ENCODE data around the gene EFCAB6. TPM values are rescaled to one million over a fixed set of nuclear protein-coding genes. Genes with fewer than 3 reads are reported as not detected.

The EFCAB6 gene
- total RNA-seq, 1 donor from 2014 or later = not detected

DNA sequence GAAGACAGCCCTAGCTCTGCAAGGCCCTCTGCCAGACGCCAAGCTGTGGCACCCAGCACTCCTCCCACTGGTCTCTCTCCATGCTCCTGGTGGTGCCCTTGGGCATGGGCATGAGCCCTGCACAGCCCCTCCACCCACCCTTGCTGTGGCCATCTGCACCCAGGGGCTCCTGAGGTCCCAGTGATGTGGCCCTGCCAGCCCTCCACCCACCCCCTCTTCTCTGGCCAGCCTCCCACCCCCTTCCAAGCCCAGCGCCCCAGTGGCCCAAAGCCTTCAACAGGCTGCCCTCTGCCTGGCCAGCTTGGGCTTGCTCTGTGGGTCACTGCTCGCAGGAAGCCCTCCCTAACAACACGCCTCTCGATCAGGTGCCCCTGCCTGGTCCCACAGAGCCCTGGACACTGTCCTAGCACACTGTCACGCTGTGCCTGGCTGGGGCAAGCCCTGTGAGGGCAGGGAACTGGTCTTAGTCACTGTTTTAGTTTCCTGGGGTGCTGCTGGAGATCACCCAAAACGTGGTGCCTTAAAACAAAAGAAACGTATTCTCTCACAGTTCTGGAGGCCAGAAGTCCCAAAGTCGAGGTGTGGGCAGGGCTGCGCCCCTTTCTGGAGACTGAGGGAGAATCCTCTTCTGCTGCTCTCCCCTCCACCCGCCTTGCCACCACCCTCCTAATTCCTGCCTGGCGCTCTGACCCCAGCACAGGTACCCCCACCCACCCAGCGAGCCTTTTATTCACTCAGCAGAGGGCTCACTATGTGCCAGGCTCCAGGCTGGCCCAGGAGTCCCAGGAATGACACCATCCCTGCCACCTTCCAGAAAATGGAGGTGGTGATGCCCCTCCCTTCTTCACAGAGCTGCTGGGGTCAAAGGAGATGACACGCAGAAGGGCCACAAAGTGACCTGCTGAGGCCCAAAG is 35.5 kb upstream of the EFCAB6 start:
- CTCF ChIA-PET = no interaction called here
- H3K27ac Mint-ChIP-seq = no peak overlapping the region

DNA sequence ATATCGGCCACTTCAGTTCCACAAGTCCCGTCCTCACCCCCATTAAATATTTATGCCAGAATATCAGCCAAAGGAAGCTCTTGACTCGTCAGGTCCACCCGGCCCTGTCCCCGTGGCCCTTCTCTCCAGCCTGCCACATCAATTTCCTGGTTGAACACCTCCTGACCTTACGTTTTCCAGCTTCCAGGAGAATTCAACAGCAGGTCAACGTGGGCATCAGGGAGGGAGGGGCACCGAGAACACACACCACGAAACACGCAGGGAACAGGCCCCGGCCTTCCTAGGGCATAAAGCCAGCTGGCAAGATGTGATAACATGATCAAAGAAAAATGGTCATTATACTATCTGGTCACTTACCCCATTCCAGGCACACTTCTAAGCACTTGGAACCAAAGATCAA is 34.9 kb upstream of the EFCAB6 start:
- ChIA-PET CTCF (no interaction called here), POLR2A (no interaction called here)
- ATAC-seq (ENCODE audit: low read depth) (no peak), DNase-seq (no peak)
- H3K4me3 Mint-ChIP-seq = no peak overlapping the region
- no peak overlapping the region for H3K27ac Mint-ChIP-seq
- TF ChIP-seq, protein P1, sequence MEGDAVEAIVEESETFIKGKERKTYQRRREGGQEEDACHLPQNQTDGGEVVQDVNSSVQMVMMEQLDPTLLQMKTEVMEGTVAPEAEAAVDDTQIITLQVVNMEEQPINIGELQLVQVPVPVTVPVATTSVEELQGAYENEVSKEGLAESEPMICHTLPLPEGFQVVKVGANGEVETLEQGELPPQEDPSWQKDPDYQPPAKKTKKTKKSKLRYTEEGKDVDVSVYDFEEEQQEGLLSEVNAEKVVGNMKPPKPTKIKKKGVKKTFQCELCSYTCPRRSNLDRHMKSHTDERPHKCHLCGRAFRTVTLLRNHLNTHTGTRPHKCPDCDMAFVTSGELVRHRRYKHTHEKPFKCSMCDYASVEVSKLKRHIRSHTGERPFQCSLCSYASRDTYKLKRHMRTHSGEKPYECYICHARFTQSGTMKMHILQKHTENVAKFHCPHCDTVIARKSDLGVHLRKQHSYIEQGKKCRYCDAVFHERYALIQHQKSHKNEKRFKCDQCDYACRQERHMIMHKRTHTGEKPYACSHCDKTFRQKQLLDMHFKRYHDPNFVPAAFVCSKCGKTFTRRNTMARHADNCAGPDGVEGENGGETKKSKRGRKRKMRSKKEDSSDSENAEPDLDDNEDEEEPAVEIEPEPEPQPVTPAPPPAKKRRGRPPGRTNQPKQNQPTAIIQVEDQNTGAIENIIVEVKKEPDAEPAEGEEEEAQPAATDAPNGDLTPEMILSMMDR (IDR thresholded peaks at IDR 0.05) = no peak
- no peaks in the 10 kb centered on the region for H3K9me3 Mint-ChIP-seq
- intact Hi-C loops (cut with micrococcal nuclease) = no loop called here
- no peaks in the 10 kb centered on the region for H3K36me3 Mint-ChIP-seq (ENCODE audit: low read depth)
- peaks cover 4% of the 10 kb centered on the region for H3K27me3 Mint-ChIP-seq
- H3K4me1 Mint-ChIP-seq = no peaks in the 10 kb centered on the region

More for the DNA sequence above, 35.5 kb upstream of the EFCAB6 start:
- ATAC-seq (ENCODE audit: low read depth) = no peak
- intact Hi-C loops (cut with micrococcal nuclease) = no loop called here
- Mint-ChIP-seq H3K4me3 (no peak overlapping the region), H3K9me3 (no peaks in the 10 kb centered on the region), H3K36me3 (ENCODE audit: low read depth) (no peaks in the 10 kb centered on the region), H3K4me1 (no peaks in the 10 kb centered on the region), H3K27me3 (peaks cover 4% of the 10 kb centered on the region)
- DNase-seq = no peak
- TF ChIP-seq, protein P1 (IDR thresholded peaks at IDR 0.05) = no peak
- POLR2A ChIA-PET = no interaction called here

DNA sequence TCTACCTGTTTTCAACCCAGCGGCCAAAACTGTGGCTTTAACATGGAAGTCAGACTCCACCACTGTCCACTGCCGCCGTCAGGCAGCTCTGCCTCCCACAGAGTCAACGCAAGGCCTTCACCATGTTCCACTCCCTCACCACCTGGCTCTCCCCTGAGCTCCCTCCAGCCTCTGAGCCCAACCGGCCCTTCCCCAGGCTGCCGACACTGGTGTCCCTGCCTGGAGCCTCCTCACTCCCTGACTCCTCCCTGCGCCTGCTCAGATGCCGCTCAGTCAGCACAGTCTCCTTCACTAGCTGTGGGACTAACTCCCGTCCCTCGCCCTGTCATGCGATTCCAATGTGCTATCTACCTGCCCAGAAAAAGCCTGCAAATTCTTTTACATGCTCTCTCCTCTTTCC is 33.9 kb upstream of the EFCAB6 start:
- POLR2A ChIA-PET = interaction anchor here (0.5 kb wide), 1 partner anchor 801 kb away, joined by 3 read pairs; no protein-coding TSS in a partner anchor
- Mint-ChIP-seq H3K4me3 (no peak overlapping the region), H3K27ac (no peak overlapping the region), H3K27me3 (peaks cover 1% of the 10 kb centered on the region), H3K4me1 (no peaks in the 10 kb centered on the region), H3K36me3 (ENCODE audit: low read depth) (no peaks in the 10 kb centered on the region), H3K9me3 (no peaks in the 10 kb centered on the region)
- CTCF ChIA-PET = no interaction called here
- TF ChIP-seq, protein P1 (IDR thresholded peaks at IDR 0.05) = no peak
- DNase-seq = no peak
- ATAC-seq (ENCODE audit: low read depth) = no peak
- intact Hi-C loops (cut with micrococcal nuclease) = no loop called here

DNA sequence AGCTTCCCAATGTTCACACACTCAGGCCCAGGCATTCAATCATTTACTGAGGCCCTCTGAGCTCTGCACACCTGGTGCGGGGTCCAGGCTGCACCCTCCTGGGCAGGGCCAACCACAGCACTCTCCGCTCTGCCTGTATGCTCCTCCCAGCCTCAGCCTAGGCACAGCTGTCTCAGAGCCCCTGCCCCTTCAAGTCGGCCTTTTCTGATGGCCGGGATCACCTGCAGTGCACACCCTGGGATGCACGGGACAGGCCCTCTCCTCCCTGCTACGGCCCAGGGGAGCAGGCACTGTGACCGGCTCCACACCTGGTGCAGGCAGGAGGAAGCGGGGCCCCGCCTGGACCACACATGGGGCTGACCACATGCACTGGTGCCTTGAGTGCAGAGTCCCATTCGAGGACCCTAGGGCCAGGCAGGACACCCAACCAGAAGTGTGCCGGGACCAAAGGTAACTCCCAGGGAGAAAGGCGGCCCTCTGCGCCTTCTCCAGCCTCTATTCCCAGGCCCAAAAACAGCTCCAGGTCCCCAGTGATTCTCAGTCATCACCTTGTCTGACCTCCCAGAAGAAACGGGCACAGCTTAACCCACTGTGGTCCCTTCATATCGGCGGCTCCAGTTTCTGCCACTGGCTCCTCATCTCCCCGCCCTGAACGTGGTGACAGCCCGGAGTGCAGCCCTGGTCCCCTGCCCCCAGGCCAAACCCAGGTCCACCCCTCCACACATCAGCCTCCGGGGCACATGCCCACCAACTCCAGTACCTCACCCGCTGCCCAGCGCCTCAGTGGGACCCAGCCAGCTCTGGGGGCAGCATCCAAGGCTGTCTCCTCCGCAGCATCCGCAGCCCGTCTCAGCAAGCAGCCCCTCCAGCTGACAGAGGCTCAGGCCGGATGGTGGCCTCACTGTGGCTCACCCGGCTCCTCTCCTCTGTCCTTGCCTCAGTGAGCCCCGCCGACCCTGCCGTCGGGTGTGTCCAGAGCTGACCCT is 32.7 kb upstream of the EFCAB6 start:
- DNase-seq = no peak
- Mint-ChIP-seq H3K9me3 (no peaks in the 10 kb centered on the region), H3K4me1 (no peaks in the 10 kb centered on the region), H3K27ac (no peak overlapping the region), H3K4me3 (no peak overlapping the region), H3K27me3 (no peaks in the 10 kb centered on the region), H3K36me3 (ENCODE audit: low read depth) (no peaks in the 10 kb centered on the region)
- CTCF ChIA-PET = no interaction called here
- no peak for ATAC-seq (ENCODE audit: low read depth)
- intact Hi-C loops (cut with micrococcal nuclease) = no loop called here
- TF ChIP-seq, protein P1 (IDR thresholded peaks at IDR 0.05) = no peak
- POLR2A ChIA-PET = no interaction called here
